Mesothelial cell of epicardium (in vitro differentiated cells): ENCODE measurements around the gene PJVK. TPM values are rescaled to one million over a fixed set of nuclear protein-coding genes. Genes with fewer than 3 reads are reported as not detected.

Experiments
- DNase-seq, 2 experiments: peaks; one replicate each; pipeline ENCODE4 v3.0.0; 2021; ENCODE audit warnings: low spot score in 2 of 2; ENCODE audit not compliant: unreplicated experiment in 2 of 2
- H3K27ac Mint-ChIP-seq: 2 replicates; pipeline ENCODE4 v1.8.0; 2021; ENCODE audit warnings: mixed read lengths
- H3K27me3 Mint-ChIP-seq: 2 replicates; pipeline ENCODE4 v1.8.0; 2021; ENCODE audit warnings: low read depth, mixed read lengths
- H3K36me3 Mint-ChIP-seq: 2 replicates; pipeline ENCODE4 v1.8.0; 2021; ENCODE audit warnings: mixed read lengths
- H3K4me1 Mint-ChIP-seq: 2 replicates; pipeline ENCODE4 v1.8.0; 2021; ENCODE audit warnings: mixed read lengths
- H3K4me3 Mint-ChIP-seq: 2 replicates; pipeline ENCODE4 v1.8.0; 2021; ENCODE audit warnings: mild to moderate bottlenecking, moderate library complexity, mixed read lengths
- H3K9me3 Mint-ChIP-seq: 2 replicates; pipeline ENCODE4 v1.8.0; 2021; ENCODE audit warnings: mixed read lengths
- CTCF ChIP-seq: fragments of 200-600 bp; sonication (generic); IDR thresholded peaks from one replicate; pipeline ENCODE4 v1.5.0; 2021; ENCODE audit warnings: antibody characterized with exemption; ENCODE audit not compliant: unreplicated experiment
- total RNA-seq: library from RNA; stranded (reverse); gene quantifications from 3 replicates; pipeline ENCODE4 v1.2.1, GENCODE V29; 2021

The PJVK gene
- total RNA-seq, 1 donor from 2014 or later, result 12.2 TPM

GRCh38 chr2:178426388-178426787 lies 24.8 kb upstream of the PJVK start:
- Mint-ChIP-seq H3K27ac (no peak overlapping the region), H3K4me3 (no peak overlapping the region), H3K4me1 (no peaks in the 10 kb centered on the region), H3K36me3 (peaks cover 45% of the 10 kb centered on the region), H3K27me3 (no peaks in the 10 kb centered on the region), H3K9me3 (peaks cover 30% of the 10 kb centered on the region)
- DNase-seq, result no peak
- TF ChIP-seq CTCF, result no peak

- DNase-seq, result no peak
- peaks cover 54% of the 10 kb centered on the region for H3K36me3 Mint-ChIP-seq
- no peak for TF ChIP-seq CTCF
- no peak overlapping the region for H3K27ac Mint-ChIP-seq
- H3K9me3 Mint-ChIP-seq, result peaks cover 30% of the 10 kb centered on the region
- H3K27me3 Mint-ChIP-seq, result no peaks in the 10 kb centered on the region
- no peaks in the 10 kb centered on the region for H3K4me1 Mint-ChIP-seq
- H3K4me3 Mint-ChIP-seq, result no peak overlapping the region
Measured at GRCh38 chr2:178427458-178427857, 23.7 kb upstream of the PJVK start.

GRCh38 chr2:178428396-178428806 lies 22.8 kb upstream of the PJVK start:
- Mint-ChIP-seq H3K27me3 (no peaks in the 10 kb centered on the region), H3K9me3 (peaks cover 30% of the 10 kb centered on the region), H3K27ac (no peak overlapping the region), H3K4me3 (no peak overlapping the region), H3K4me1 (no peaks in the 10 kb centered on the region), H3K36me3 (peaks cover 60% of the 10 kb centered on the region)
- no peak for DNase-seq
- no peak for TF ChIP-seq CTCF

- Mint-ChIP-seq H3K4me1 (no peaks in the 10 kb centered on the region), H3K27me3 (no peaks in the 10 kb centered on the region), H3K36me3 (peaks cover 61% of the 10 kb centered on the region), H3K4me3 (no peak overlapping the region), H3K27ac (no peak overlapping the region), H3K9me3 (peaks cover 24% of the 10 kb centered on the region)
- TF ChIP-seq CTCF, result no peak
- no peak for DNase-seq
Measured at GRCh38 chr2:178429336-178429735, 21.8 kb upstream of the PJVK start.

- TF ChIP-seq CTCF, result no peak
- DNase-seq, result no peak
- H3K27ac Mint-ChIP-seq, result no peak overlapping the region
- no peak overlapping the region for H3K4me3 Mint-ChIP-seq
- peaks cover 2% of the 10 kb centered on the region for H3K4me1 Mint-ChIP-seq
- no peaks in the 10 kb centered on the region for H3K9me3 Mint-ChIP-seq
- H3K27me3 Mint-ChIP-seq, result no peaks in the 10 kb centered on the region
- H3K36me3 Mint-ChIP-seq, result peaks cover 41% of the 10 kb centered on the region
Measured at GRCh38 chr2:178436662-178437061, 14.5 kb upstream of the PJVK start.

- Mint-ChIP-seq H3K4me1 (peaks cover 2% of the 10 kb centered on the region), H3K4me3 (no peak overlapping the region), H3K9me3 (no peaks in the 10 kb centered on the region), H3K27me3 (no peaks in the 10 kb centered on the region), H3K27ac (no peak overlapping the region), H3K36me3 (peaks cover 36% of the 10 kb centered on the region)
- TF ChIP-seq CTCF, result no peak
- DNase-seq, result no peak
Measured at GRCh38 chr2:178441426-178441825, 9.8 kb upstream of the PJVK start.
